ENCODE measurements around the gene FTH1. TPM values are rescaled to one million over a fixed set of nuclear protein-coding genes. Genes with fewer than 3 reads are reported as not detected.

FTH1 gene
- total and polyA plus RNA-seq, 2 of the 13 experiments (the other 11 are each of a cell fraction or from before 2014, with no cell fraction given), result 607 to 760 TPM

DNA sequence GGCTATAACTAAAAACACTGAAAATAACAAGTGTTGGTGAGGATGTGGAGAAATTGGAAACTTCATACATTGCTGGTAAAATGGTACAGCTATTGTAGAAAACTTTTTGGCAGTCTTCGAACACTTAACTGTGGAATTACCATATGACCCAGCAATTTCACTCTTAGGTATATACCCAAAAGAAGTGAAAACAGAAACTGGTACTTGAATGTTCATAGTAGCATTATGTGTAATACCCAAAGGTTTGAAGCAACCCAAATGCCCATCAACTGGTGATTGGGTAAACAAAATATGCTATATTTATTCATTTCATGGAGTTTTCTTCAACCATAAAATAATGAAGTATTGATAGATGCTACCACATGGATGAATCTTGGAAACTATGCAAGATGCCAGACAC is 40.8 kb upstream of the FTH1 start:
- in situ Hi-C loops (cut with HindIII; ENCODE audit: extremely low pct_ligation_motif_present, low pct_unique_long_range_greater_than_20kb) (no loop called here), intact Hi-C loops (cut with micrococcal nuclease; ENCODE audit: unreplicated experiment) (loop anchor here (10.0 kb wide), 1 partner anchor 47 kb away; no protein-coding TSS in a partner anchor)
- no peak for TF ChIP-seq KLF16 (CRISPR knock-in tag; IDR thresholded peaks at IDR 0.05)
- TF ChIP-seq, protein P1, sequence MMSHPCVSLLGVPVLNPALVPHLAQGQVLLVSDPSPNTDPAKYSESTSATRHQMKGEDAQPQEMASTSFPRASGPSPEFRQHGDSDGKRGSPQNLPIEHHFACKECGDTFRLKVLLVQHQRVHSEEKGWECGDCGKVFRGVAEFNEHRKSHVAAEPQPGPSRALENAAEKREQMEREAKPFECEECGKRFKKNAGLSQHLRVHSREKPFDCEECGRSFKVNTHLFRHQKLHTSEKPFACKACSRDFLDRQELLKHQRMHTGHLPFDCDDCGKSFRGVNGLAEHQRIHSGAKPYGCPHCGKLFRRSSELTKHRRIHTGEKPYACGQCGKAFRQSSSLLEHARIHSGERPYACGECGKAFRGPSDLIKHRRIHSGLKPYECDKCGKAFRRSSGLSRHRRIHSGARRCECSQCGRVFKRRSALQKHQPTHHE (CRISPR knock-in tag; IDR thresholded peaks at IDR 0.05; ENCODE audit: borderline replicate concordance), result no peak
- TF ChIP-seq ZNF607 (CRISPR knock-in tag; IDR thresholded peaks at IDR 0.05; ENCODE audit: borderline replicate concordance), result no peak
- TF ChIP-seq, protein P2, sequence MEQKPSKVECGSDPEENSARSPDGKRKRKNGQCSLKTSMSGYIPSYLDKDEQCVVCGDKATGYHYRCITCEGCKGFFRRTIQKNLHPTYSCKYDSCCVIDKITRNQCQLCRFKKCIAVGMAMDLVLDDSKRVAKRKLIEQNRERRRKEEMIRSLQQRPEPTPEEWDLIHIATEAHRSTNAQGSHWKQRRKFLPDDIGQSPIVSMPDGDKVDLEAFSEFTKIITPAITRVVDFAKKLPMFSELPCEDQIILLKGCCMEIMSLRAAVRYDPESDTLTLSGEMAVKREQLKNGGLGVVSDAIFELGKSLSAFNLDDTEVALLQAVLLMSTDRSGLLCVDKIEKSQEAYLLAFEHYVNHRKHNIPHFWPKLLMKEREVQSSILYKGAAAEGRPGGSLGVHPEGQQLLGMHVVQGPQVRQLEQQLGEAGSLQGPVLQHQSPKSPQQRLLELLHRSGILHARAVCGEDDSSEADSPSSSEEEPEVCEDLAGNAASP (CRISPR knock-in tag; IDR thresholded peaks at IDR 0.05; ENCODE audit: borderline replicate concordance), result no peak
- TF ChIP-seq PRPF4 (IDR thresholded peaks at IDR 0.05; ENCODE audit: low read depth, low read length, poor library complexity, severe bottlenecking), result no peak
- TF ChIP-seq ZNF790 (CRISPR knock-in tag; IDR thresholded peaks at IDR 0.05; ENCODE audit: borderline replicate concordance), result no peak
- TF ChIP-seq TAF1 (CRISPR knock-in tag; IDR thresholded peaks at IDR 0.05), result no peak
- TF ChIP-seq NCOR1 (IDR thresholded peaks at IDR 0.05; ENCODE audit: borderline replicate concordance, low read length), result no peak
- TF ChIP-seq ZNF629 (CRISPR knock-in tag; conservative IDR thresholded peaks at IDR 0.05), result no peak
- no peak for TF ChIP-seq XBP1 (CRISPR knock-in tag; IDR thresholded peaks at IDR 0.05)
- TF ChIP-seq AKAP8 (CRISPR knock-in tag; IDR thresholded peaks at IDR 0.05), result no peak
- Histone ChIP-seq H3K79me2 (ENCODE audit: insufficient read depth, low read length) (no peaks in the 10 kb centered on the region), H3K9me3 (ENCODE audit: low read length) (no peaks in the 10 kb centered on the region), H4K20me1 (ENCODE audit: insufficient read depth, low read length) (no peaks in the 10 kb centered on the region), H3K4me1 (ENCODE audit: insufficient read depth, low read length) (peaks cover 61% of the 10 kb centered on the region), H3K27me3 (ENCODE audit: control insufficient read depth in 1 of 2, insufficient read depth in 2 of 2, low read length in 2 of 2) (no peaks in the 10 kb centered on the region), H2AFZ (ENCODE audit: low read length) (no peak overlapping the region), H3K4me3 (replicated peaks in 1 of 3; ENCODE audit: insufficient read depth in 1 of 3, low read depth in 2 of 3, low read length in 3 of 3) (no peak overlapping the region), H3K36me3 (replicated peaks in 1 of 2; ENCODE audit: control insufficient read depth in 1 of 2, insufficient read depth in 2 of 2, low read length in 2 of 2) (no peaks in the 10 kb centered on the region), H3K27ac (ENCODE audit: extremely low read length, insufficient read depth, low read length) (no peak overlapping the region), H3K4me2 (ENCODE audit: low read depth, low read length) (no peak overlapping the region), H3K9ac (ENCODE audit: insufficient read depth, low read depth, low read length) (no peak overlapping the region)
- FAIRE-seq (no peak), ATAC-seq (no peak), DNase-seq (ENCODE audit: low spot score) (no peak)
- WGBS (ENCODE audit: low lambda C conversion rate), result 100% methylated on average over 1 of the region's 1 CpG
- no TSS peak for BruUV-seq (replicated peaks)
- ChIA-PET POLR2A (interaction anchor here (1.9 kb wide), 1 partner anchor 40 kb away, joined by 5 read pairs; the partner anchor contains the start of gene FTH1), CTCF (ENCODE audit: low intra/inter-chr PET ratio, low total read pairs) (no interaction called here)

Data from HepG2 (cell line).